Glomerular visceral epithelial cell (primary cell): ENCODE results near the gene INTS11.
"Not testable (repeated sequence)": the region's sequence is repeated elsewhere in the genome, so short reads cannot be mapped to it uniquely, and the experiment has no call there.

ENCODE experiments used
- DNase-seq: peaks from one replicate; pipeline ENCODE4 v3.0.0-alpha.2; 2016; ENCODE audit errors: extremely low spot score

The INTS11 gene

DNA sequence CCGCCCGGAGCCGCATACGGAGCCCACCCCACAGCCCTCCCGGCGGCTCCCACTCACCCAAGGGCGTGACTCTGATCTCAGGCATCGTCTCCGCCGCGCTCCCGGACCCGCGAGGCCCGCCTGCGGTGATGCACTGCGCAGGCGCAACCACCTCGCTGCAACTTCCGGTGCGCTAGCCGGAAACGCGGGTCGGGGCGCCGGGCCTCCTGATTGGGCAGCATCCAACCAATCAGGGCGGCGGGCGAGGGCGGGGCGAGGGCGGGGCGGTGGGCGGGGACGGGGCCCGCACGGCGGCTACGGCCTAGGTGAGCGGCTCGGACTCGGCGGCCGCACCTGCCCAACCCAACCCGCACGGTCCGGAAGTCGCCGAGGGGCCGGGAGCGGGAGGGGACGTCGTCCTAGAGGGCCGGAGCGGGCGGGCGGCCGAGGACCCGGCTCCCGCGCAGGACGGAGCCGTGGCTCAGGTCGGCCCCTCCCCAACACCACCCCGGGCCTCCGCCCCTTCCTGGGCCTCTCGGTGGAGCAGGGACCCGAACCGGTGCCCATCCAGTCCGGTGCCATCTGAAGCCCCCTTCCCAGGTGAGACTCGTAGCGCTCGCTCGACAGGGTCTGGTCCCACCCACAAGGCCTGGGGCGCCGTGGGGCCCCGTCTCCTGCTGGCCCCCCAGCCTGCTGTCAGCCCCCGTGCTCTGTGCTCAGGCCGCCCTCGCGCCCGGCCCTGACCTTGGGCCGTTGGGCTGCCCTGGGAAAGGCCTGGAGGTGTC, at the start of gene INTS11, which contains the start of gene CPTP:
Gene INTS11 (minus strand): TSS at position 137 of the 764 bp plus-strand sequence. CDS start 52 bp downstream, at position 85.
Gene CPTP (plus strand): TSS at position 279 of the 764 bp plus-strand sequence. CDS start 2,109 bp downstream, outside the sequence.
- DNase-seq: peak; percentile 94

DNA sequence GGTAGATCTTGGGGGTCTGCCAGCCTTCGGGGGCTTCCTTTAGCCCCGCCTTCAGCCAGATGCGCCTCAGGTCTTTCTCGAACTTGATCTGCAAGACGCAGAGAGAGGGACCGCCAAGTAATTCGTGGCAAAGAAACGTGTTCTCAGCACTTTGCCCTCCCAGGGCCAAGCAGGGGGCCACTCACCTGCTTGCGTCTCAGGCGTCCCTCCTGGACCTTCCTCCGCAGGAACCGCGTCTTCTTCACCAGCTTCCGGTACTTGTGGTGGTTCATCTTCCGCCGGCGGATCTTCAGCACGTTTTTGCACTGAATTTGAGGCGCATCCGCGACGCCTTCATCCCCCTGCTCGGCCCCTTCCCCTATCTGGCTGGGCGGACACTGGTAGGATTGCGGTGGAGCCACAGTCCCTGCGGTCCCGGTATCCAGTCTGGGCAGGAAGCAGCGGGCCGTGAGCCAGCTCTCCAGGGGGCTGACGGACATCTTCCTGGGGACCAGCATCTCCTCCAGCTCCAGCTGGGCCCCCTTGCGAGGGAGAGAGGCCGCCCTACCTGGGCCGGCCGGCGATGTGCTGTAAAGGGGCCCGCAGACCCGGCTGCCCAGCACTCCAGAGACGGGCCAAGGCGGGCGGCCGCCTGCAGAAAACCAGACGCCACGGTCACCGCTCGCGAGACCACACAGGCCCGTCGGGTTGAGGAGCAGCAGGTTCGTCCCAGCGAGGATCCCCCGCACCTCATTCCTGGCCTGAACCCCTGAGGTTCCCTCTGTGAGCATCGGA, 49.5 kb upstream of the INTS11 start:
- no peak for DNase-seq

DNA sequence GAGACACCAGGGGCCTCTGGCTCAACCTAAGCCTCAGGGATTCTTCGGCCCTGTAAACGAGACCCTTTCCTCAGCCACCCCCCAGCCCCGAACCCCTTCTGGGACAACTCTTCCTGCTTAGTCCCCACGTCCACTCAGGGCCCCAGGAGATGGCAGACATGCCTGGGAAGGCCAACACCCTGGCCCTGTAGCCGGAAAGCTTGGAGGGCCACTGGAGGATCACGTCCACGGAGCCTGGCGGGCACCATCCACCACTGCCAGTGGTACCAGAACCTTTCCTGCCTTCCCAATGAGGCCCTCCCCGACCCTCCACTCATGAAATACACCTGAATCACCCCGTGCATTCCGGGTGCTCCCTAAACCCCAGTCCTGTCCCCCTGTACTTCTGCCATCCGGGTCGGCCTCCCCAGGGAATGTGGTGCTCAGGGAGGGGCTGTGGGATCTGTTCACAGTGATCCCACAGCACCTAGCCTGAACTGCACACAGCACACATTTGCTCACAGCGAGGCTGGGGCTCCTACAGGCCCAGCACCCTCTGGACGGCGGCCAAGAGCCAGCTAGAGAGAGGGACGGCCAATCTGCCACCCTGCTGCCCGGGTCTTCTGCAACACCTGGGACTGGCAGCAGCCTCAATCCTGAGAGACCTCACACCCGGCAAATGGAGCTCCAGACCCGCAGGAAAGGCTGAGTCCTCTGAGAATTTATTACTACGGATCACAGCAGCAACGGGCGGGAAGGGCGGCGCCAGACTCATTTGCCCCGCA, 48.8 kb upstream of the INTS11 start:
- no peak for DNase-seq

DNA sequence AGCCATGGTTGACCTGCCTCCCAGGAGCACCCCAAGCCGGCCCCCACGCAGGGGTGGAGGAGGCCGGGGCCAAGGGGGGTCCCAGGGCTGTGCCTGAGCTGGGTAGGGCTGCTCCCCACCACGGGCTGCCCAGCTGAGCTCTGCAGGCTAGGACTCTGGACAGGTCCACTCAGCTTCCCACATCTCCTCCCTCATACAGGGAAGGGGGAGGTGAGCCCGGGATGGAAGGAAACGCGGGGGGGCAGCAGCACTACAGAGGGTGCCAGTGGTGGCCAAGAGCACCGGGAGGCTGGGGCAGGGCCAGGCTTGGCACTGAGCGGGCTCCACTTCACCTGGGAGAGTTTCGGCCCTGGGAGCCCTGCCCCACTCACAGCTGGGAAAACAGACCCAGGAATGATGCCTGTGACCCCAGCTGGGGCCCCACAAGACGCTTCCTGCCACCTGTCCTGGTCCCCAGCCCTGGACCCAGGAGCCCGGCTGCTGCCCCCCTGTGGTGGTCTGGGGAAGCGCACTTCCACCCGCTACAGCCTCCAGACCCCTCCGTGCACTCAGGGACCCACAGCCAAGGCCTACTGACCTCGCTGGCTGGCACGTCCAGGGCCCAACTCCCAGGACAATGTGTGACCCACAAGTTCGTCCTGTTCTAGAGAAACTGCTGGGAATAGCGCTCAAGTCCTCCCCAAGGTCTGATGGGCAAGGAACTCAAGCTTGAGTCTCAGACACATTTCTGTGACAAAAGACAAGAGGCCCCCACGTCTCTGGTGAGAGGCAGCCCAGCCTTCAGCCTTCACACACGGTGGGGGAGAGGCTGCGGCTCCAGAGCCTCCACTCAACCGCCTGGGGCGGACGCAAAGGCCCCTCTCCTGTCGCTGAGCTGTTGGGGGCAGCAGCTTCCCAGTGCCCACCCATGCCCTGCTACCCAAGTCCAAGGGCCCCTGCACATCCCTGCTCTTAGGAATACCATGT, 47.6 kb upstream of the INTS11 start:
- DNase-seq: peak; percentile 76

DNA sequence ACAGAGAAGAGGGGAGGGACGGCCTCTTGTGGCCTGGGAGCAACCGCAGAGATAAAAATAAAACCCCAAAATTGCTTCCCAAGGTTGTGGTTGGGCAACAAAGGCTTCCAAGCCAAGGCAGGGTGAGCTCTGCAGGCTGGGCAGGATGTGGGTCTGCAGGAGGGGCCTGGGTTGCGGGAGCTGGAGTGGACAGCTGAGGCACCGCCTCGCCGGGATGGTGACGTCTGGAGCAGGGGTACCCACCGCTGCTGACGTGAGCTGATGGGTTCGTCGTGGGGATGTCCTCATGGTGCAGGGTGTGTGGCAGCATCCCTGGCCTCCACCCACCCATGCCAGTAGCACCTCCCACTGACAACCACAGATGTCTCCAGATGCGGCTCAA, 46.9 kb upstream of the INTS11 start:
- no peak for DNase-seq

DNA sequence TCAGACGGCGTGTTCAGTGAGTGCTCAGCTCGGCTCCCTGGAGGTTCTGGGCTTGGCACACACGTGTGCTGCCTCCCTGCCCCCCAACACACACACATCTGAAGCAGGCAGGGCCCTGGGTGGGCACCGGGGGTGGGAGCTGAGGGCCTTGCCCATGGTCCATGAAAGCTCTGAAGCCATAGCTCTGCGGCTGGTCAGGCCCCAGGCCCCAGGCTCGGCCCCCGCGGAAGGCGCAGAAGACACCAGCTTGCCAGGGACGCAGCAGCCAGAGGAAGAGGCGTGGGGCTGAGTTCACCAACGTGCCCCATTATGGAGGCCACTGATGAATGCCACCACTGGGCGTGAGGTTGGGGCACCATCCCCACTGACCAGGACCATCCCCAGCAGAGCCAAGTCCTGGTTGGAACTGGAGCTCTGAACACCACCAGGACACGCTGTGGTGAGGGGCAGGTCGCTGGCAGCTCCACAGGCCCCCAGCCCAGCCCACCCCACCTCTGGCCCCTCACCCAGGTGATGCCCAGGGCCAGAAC, 46.4 kb upstream of the INTS11 start:
- DNase-seq: no peak

DNA sequence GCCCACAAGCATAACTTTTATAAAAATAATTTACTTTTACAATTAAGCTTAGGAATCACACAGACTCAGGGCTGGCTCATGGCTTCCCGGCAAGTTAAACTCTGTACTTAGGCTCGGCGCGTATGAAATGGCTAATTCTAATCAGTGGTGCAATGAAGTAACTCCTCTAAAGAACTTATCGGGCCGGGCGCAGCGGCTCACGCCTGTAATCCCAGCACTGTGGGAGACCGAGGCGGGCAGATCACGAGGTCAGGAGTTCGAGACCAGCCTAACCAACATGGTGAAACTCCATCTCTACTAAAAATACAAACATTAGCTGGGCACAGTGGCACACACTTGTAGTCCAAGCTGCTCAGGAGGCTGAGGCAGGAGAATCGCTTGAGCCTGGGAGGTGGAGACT, 45.6 kb upstream of the INTS11 start:
- not testable (repeated sequence) for DNase-seq

DNA sequence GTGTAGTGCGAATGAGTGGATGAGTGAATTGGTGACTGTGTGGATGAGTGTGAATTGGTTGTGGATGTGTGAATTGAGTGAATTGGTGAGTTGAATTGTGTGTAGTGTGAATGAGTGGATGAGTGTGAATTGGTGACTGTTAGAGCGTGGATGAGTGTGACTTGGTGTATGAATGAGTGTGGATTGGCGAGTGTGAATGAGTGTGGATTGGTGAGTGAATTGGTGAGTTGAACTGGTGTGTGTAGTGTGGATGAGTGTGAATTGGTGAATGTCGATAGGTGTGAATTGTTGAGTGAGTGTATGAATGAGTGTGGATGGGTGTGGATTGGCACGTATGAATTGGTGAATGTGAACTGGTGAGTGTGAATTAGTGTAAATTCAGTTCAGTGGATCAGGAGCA, 42.9 kb upstream of the INTS11 start:
- DNase-seq: no peak

DNA sequence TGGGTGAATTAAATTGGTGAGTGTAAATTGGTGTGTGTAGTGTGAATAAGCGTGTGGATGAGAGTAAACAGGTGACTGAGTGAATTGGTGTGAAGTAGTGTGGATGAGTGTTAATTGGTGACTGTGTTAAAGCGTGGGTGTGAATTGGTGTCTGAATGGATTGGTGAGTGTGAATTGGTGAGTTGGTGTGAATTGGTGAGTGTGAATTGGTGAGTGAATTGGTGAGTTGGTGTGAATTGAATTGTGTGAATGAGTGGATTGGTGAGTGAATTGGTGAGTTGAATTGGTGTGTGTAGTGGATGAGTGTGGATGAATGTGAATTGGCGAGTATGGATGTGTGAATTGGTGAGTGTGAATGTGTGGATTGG, 42.2 kb upstream of the INTS11 start:
- DNase-seq: no peak

DNA sequence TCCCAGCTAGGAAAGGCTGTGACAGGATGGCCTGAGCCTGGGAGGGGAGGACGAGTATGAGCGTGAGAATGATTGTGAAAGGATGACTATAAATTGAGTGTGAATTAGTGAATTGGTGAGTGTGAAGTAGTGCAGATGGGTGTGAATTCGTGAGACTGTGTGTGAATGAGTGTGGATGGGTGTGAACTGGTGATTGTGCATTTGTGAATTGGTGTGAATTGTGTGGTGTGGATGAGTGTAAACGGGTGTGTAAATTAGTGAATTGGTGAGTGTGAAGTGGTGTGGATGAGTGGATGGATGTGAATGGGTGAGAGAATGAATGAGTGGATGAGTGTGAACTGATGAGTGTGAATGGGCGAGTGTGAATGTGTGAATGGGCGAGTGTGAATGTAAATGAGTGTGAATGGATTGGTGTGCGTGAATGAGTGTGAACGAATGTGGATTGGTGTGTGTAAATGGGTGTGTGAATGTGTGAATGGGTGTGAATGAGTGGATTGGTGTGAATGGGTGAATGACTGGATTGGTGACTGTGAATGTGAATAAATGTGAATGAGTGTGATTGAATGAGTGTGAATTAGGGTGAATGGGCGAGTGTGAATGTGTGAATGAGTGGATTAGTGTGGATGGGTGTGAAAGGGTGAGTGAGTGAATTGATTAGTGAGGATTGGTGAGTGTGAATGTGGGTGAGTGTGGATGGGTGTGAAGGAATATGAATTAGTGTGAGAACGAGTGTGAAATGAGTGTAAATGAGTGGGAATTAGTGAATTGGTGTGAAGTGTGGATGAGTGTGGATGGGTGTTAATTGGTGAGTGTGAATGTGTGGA, 41.6 kb upstream of the INTS11 start:
- no peak for DNase-seq

DNA sequence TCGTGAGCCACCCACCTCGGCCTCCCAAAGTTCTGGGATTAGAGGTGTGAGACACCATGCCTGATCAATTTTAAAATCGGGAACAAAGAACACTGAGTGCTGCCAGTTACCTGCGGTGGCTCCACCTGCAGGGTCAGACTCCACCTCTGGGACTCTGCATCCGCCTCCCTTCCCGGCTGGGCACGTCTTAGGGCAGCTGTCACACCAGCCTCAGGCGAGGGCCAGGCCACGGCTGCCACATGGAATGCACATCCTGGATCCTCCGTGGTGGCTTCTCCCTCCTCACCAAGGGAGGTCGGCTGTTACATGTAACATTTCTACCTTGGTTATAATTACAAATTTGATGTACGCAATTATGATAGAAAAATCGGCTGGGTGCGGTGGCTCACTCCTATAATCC, 39.8 kb upstream of the INTS11 start:
- DNase-seq: no peak

DNA sequence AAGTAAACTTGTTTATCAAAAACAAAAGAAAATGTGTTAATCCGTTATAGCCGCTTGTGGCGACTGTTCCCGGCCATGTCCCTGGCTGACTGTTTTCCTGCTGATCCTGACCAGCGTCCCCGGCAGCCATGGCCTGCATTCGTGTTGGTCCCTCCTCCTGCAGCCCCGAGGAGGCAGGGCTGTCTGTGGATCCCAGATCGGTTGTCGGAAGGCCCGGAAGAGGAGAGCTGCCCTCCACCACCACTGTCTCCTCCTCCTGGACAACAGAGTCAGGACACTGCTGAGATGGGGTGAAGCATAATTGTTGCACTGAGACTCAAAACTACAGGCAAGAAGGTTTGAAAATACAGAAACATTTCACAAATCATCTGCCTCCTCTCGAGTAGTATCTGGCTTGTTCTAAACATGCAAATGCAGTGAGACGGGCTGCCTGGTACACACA, 37.5 kb upstream of the INTS11 start:
- DNase-seq: peak; percentile 65

DNA sequence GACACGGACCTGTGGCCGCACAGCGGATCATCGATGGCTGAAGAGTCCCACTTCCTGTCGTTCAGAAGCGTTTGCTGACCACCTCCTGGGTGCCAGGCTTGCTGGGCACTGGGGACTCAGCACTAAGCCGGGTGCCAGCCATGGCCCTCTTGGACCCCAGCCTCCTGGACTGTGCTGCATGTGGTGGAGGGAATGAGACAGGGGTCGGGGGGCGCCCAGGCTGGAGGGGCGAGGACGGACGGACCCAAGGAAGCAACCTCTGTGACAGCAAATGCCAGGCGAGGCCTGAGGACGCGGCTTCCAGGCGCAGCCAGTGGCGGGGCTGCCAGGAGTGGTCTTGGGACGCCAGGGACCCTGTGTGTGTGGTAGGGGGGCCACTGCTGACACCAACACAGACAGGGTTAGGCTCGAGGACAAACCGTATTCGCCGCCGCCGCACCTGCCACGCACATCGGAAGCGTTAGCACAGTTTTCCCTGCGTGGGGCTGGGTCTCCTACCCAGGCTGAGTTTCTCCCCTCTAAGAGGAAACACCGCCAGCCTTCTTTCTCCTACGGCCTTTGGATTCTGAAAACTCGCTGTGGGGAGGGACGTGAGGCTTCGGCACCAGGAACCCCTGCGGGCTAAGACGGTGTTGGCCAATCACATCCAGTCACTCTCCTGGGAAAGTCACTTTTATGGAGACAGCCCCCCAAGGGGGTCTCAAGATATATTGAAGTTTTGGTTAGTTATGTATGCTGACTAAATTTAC, 36.9 kb upstream of the INTS11 start:
- DNase-seq: no peak

DNA sequence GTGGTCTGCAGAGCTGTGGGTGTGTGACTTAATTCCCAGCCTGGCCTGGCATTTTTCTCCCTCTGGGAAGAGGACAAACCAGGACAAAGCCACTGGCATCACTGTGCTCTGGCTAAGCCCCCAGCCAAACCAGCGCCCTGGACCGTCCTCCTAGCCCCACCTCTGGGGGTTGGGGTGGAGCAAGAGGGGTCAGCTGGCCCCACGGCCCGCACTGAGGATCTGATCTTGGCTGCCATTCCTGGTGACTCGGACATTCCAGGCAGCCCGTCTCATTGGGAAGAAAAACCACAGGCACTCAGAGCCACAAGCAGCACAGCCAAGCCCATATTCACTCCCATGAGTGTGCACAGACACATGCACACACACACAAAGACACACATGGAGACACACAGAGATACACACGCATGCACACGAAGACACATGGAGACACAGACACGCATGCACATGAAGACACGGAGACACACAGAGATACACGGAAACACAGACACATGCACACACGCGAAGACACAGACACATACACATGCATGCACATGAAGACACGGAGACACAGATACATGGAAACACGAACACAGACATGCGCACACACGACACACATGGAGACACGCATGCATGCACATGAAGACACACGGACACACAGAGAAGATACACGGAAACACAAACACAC, 36.2 kb upstream of the INTS11 start:
- peak; percentile 93 for DNase-seq

DNA sequence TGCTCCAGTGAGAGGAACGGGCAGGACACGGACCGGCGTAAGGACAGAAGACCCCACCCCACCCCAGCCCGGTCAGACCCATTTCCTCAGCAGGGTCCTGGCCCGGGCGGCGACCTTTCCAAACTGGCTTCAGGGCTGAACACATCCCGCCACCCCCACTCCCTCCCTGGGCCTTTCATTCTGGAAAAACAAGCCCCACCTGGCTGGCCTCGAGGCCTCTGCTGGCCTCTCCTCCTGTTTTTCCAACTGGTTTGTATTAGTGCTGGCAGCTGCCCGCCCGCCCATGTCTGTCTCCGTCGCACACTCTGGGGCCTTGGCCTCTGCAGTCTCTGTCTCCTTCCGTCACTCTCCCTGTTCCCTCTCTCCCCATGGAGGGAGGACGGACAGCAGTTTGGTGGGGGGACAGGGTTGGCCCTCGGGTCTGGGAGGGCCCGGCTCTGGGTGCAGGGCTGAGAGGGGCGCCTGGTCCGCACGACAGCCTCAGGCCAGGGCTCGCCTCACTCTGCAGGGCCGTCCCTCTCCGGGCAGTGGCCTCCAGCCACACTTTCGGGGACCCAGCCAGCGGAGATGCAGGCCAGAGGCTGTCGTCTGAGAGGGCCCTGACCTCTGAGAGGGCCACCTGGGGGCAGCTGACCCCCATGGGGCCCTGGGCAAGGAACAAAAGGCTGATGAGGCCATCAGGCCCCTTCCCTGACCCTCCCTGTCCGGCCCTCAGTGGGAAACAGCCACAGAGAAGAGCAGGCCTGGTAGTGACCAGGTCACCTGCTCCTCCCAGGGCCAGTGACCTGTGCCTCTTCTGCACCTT, 35.4 kb upstream of the INTS11 start:
- peak; percentile 32 for DNase-seq

DNA sequence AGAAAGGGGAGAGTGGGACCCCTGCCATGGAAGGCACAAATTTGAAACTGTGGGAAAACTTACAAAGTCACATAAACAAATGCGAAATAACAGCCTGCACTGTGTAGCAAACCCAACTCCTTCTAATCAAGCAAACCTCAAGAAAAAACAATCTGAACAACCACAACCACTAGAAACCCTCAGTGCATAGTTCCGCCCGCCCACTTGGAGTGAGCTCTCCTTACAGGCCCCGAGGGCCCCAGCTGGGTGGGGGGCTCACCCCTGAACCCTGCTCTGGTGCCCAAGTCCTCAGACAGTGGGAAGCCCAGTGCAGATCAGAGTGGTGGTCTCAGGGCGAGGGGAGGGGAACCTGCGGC, 34.8 kb upstream of the INTS11 start:
- no peak for DNase-seq

DNA sequence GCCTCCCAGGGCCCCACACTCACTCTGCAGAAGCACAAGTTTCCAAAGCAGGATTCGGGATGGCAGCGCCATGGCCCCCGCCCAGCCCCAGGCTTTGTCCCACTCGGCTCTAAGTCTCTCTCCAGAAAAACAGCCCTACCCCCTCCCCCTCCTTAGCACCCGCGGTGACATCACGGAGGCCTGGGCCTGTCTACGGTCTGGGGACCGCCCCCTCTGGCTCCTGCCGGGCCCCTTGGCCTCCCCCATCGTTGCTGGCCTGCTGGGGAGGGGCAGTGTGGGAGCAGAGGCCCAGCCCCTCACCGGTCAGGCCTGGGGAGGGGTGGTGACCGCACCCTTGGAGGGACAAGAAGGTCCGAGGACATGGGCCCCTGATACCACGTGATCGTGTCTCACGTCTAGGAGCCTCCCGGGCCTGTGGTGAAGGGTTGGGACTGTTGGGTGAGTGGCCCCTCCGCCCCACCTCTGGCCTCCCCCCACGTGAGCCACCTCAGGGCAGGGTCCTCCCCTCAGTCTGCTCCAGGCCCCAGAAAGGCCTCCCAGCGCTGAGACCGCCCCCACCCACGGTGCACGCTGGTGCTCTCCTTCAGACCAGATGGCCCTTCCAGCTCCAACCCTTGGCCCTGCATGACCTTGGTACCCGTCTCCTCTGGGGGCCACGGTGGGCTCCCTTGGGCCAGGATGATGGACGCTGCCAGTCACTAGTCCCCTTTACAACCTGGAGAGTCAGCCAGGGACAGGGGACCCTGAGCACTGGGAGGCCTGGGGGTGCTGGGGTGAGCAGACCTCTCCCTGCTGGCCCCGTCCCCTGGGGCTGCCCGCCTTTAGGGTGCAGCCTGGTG, 34.2 kb upstream of the INTS11 start, which contains the start of gene MXRA8:
Gene MXRA8 (minus strand): TSS at position 123 of the 839 bp plus-strand sequence. CDS start 51 bp downstream, at position 72.
- DNase-seq: no peak
